Activated T-helper 1 cell treated with Interleukin-2 at 50 U/mL for 16 hours (primary cell): ENCODE results near the gene UBE2E2.
"Not testable (repeated sequence)": the region's sequence is repeated elsewhere in the genome, so short reads cannot be mapped to it uniquely, and the experiment has no call there.

Experiments
- DNase-seq: peaks from one replicate; pipeline ENCODE4 v3.0.0-alpha.2; 2020; ENCODE audit warnings: low read depth

Gene UBE2E2

GRCh38 chr3:23588547-23588946, 385.4 kb downstream of the UBE2E2 start:
- no peak for DNase-seq

- DNase-seq: no peak
Observed at GRCh38 chr3:23589602-23590001, 386.5 kb downstream of the UBE2E2 start.

GRCh38 chr3:23590424-23591273, 387.5 kb downstream of the UBE2E2 start:
- no peak for DNase-seq

GRCh38 chr3:23591374-23591773, 388.2 kb downstream of the UBE2E2 start:
- no peak for DNase-seq

DNA sequence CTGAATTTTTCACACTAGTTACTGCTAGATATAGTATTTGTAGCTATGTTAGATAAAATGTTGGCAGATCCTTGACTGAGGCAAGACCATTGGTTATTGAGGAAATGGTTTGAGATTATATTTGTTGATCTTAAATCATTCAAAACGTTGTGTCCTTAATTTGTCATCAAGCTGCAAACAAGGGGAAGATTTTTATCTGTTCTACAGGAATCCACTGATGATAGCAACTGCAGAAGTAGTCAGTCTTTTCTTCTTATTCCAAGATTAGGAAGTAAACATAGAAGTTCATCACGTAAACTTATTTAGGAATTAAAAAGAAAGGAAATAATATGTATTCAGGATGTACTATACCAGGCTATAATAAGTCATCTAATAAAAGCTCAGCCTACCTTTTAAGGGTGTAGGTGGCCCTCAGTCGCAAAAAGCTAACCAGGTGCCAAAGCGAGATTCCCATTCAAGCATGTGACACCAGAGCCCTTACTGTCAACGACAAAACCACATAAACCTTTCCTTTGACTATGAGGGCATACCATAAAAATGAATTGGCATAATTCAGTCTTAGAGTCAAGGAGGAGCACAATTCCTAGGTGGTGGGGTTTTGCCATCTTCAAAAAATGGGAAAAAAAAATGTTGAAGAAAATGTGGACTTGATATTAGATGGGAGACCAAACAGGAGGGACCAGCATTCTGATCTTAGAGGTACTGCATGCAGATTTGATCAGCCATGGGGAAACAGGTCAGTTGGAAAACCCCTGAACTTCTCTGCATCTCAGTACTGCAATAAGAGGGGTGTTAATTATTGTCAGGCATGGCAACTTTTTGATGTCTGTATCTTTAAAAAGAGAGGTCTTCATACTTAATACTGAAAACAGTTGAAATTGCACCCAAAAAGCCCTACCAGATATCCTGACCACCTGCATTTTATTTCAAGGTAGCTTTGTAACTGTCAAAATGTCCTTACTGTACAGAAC, 390.1 kb downstream of the UBE2E2 start:
- no peak for DNase-seq

GRCh38 chr3:23594066-23594465, 390.9 kb downstream of the UBE2E2 start:
- DNase-seq: no peak

DNA sequence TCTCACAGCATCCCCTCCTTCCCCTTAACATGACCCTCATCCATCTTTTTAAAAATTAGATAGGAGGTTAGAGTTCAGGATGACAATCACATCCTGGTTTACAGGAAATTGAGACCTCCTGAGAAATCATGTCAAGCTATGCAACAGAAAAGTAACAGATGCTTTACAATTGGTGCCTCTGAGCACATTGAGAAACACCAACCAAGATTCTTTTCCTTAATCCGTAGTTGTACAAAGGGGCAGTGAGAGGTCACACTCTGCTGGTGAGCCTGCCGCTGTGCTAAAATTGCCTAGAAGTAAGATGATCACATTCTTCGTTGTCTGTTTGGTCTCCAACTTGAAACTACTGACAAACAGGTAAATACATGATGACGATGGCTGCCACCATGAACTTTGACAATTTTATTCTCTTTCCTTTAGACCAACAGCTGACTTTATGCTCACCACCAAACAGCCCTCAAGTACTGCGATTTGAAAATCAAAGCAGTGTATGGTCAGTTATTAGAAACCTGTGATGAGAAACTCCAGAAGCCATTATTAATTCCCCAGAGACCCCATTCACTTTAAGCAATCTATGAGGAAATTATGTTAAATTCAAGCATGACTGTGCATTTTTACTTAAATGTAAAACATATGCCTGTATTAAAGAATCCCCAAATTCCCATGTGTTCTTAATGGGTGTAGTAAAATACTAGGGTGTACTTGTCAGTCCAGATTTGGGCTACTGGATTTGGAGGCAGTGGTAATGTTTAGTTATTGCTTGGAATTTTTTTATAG, 392.0 kb downstream of the UBE2E2 start:
- DNase-seq: no peak

- DNase-seq: no peak
Observed at GRCh38 chr3:23595851-23596250, 392.7 kb downstream of the UBE2E2 start.

- no peak for DNase-seq
Observed at GRCh38 chr3:23600167-23600871, 397.2 kb downstream of the UBE2E2 start.

DNA sequence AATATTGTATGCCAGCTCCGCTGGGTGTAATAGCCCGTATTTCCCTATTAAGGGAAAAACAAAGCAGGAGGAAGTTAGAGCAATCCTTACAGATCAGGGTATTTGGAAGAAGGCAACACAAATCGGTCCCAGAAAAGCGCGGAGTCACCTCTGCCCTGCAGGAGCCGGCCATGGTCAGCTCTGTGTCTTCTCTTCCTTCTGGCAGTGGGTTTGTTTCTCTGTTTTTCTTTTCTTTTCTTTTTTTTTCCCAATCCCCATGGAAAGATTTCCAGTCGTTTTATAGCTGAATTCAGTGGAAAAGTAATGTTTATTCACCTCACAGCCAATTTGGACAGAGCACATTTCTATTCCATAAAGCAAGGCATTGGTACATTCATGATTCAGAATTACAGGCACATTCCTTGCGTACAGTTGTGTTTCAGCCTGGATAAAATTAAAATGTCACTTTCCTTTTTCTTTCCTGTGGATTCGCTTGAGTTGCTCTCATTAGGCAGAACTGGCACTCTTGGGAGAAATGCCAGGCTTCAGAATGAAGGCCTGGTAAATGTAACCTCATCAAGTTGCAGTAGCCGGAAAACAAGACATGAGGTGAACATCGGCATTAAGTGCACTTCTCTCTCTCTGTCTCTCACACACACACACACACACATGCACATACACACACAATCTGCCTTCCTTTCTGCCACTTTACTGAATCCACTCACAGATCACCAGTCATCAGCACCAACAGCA, 398.1 kb downstream of the UBE2E2 start:
- no peak for DNase-seq

GRCh38 chr3:23602971-23603370, 399.8 kb downstream of the UBE2E2 start:
- DNase-seq: no peak

GRCh38 chr3:23607184-23607847, 404.2 kb downstream of the UBE2E2 start:
- DNase-seq: no peak

GRCh38 chr3:23608650-23609049, 405.5 kb downstream of the UBE2E2 start:
- DNase-seq: no peak

- DNase-seq: no peak
Observed at GRCh38 chr3:23611737-23612295, 408.7 kb downstream of the UBE2E2 start.

GRCh38 chr3:23612296-23612891, 409.3 kb downstream of the UBE2E2 start:
- no peak for DNase-seq

DNA sequence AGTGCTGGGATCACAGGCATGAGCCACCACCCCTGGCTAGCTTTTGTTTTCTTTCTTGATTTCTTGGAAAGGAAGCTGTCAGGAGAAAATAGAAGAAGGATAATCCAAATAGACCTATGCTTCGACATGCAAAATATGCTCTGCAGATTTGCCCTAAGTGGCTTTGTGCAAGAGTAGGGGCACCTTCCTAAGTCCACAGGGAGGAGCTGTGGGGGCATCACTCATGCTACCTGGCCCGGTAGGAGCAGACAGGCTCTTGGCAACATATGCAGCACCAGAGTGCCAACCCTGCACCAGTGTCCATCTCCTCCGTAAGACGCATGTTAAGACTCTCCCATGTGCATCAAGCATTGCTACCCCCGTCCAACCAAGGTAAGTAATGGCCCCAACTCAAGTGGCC, 411.9 kb downstream of the UBE2E2 start:
- no peak for DNase-seq

DNA sequence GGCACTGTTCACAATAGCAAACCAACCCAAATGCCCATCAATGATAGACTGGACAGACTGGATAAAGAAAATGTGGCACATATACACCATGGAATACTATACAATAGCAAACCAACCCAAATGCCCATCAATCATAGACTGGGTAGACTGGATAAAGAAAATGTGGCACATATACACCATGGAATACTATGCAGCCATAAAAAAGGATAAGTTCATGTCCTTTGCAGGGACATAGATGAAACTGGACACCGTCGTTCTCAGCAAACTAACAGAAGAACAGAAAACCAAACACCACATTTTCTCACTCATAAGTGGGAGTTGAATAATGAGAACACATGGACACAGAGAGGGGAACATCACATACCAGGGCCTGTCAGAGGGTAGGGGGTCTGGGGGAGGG, 415.3 kb downstream of the UBE2E2 start:
- not testable (repeated sequence) for DNase-seq

DNA sequence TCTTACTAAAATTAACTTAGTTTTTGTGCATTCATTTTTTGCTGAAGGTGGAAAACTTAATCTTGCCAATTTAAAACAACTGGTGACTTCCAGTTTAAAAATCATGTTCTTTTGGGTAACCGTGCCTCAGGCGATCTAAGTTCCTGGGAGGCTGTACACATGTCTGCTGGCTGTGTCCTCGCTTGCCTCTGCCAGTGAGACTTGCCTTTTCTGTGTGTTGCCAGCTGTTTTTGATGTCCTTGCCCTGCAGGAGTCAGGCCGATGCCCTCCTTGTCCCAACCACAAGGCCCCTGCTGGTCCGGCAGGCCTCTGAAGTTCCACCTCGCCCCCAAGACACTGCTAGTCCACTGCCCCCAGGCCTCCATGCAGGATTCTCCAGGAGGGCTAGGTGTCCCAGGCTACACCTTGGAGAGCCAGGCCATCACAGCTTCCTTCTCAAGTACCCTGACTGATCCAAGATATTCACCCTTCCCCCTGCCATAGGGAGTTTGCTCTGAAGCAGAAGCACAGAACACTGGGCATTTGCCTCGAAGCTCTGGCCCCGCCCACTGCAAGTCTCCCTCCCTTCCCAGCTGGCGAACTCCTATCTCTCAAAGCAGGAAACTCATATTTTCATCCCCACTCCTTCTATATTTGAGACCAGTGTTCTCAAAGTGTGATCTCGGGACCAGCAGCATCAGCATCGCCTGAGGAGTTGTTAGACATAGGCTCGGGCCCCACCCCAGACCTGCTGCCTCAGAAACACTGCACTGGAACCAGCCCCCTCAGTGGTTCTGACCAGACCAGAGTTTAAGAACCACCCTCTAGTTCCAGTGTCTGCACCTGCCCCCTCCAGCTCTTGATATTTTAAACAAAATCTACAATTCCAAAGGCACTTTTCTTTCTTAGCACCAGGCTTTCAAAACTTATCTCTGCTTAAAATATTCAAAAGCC, 416.8 kb downstream of the UBE2E2 start:
- no peak for DNase-seq
